Measurements from ENCODE around the gene RPS6KA2. TPM values are rescaled to one million over a fixed set of nuclear protein-coding genes. Genes with fewer than 3 reads are reported as not detected.

RPS6KA2 gene
- total and polyA plus RNA-seq, 2 donors (not counting 3 experiments of a cell fraction or from before 2014, with no cell fraction given), result 54.5 to 75.8 TPM

DNA sequence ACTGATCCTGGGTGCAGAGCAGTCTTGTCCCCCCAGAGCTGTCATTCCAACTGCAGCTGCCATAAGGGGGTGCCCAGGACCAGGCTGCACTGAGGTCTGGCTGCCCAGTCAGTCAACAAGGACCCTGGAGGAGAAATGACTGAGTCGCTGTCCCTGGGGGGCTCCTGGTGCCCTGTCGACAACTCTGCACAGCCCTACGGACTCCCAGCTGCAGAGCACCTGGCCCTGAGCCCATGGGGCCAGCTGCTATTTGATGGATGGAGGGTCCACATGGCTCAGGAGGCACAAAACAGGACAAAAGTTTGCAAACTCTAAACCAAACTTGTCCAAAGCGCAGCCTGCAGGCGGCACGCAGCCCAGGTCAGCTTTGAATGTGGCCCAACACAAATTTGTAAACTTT, 46.3 kb upstream of the RPS6KA2 start:
- no peaks in the 10 kb centered on the region for H3K79me2 ChIP-seq (ENCODE audit: control insufficient read depth, insufficient read depth, low read length)
- no peak overlapping the region for H3K9ac ChIP-seq (replicated peaks; ENCODE audit: extremely low read depth, insufficient read depth, low read length)
- no peaks in the 10 kb centered on the region for H3K4me1 ChIP-seq (ENCODE audit: control insufficient read depth, extremely low read depth, insufficient read depth, low read length)
- no peaks in the 10 kb centered on the region for H3K36me3 ChIP-seq (ENCODE audit: control insufficient read depth in 2 of 2, extremely low read depth in 1 of 2, insufficient read depth in 2 of 2, low read length in 2 of 2)
- H3K27me3 ChIP-seq (ENCODE audit: control insufficient read depth in 2 of 2, insufficient read depth in 2 of 2, low read length in 2 of 2), result peaks cover 1 to 7% of the 10 kb centered on the region in 2 experiments
- no peak for FAIRE-seq
- no peak overlapping the region for H3K4me3 ChIP-seq (replicated peaks in 1 of 3; ENCODE audit: insufficient read depth in 1 of 3, low read depth in 1 of 3, low read length in 3 of 3)
- no peaks in the 10 kb centered on the region for H4K20me1 ChIP-seq (replicated peaks; ENCODE audit: control insufficient read depth, extremely low read depth, insufficient read depth, low read length)
- no peak overlapping the region for H3K27ac ChIP-seq (ENCODE audit: insufficient read depth, low read depth, low read length)
- no TSS peak for BruUV-seq (replicated peaks)
- H3K9me3 ChIP-seq (replicated peaks; ENCODE audit: control insufficient read depth, insufficient read depth, low read length), result no peaks in the 10 kb centered on the region
- CTCF ChIA-PET, result interaction anchor here (1.1 to 1.8 kb wide), 3 partner anchors 85 to 159 kb away, joined by 3 to 5 read pairs (median 4); no protein-coding TSS in a partner anchor
- intact Hi-C loops (cut with micrococcal nuclease), result no loop called here
- no peak overlapping the region for H3K4me2 ChIP-seq (ENCODE audit: insufficient read depth, low read length)
- POLR2A ChIA-PET, result no interaction called here
- no peak for TF ChIP-seq FOS (IDR thresholded peaks at IDR 0.05; ENCODE audit: borderline replicate concordance, insufficient read depth, low read length)
- no peak overlapping the region for H2AFZ ChIP-seq (ENCODE audit: low read depth, low read length)
- H3K9me1 ChIP-seq (replicated peaks; ENCODE audit: control insufficient read depth, extremely low read depth, insufficient read depth, low read length), result no peaks in the 10 kb centered on the region
- no peak for DNase-seq (ENCODE audit: low read depth, low spot score)
- dilution Hi-C loops (cut with MboI; ENCODE audit: extremely low pct_ligation_motif_present, low sequenced_read_pairs), result no loop called here

- POLR2A ChIA-PET, result no interaction called here
- DNase-seq (ENCODE audit: low read depth, low spot score) (no peak), FAIRE-seq (no peak)
- no peak overlapping the region for H3K4me2 ChIP-seq (ENCODE audit: insufficient read depth, low read length)
- no peak overlapping the region for H3K4me3 ChIP-seq (replicated peaks in 1 of 3; ENCODE audit: insufficient read depth in 1 of 3, low read depth in 1 of 3, low read length in 3 of 3)
- TF ChIP-seq MAX (IDR thresholded peaks at IDR 0.05; ENCODE audit: insufficient read depth, insufficient read length) (no peak), EZH2 (IDR thresholded peaks at IDR 0.05; ENCODE audit: borderline replicate concordance, low read depth, low read length, severe bottlenecking) (no peak), MYC (IDR thresholded peaks at IDR 0.05; ENCODE audit: low read depth, low read length) (no peak), FOS (IDR thresholded peaks at IDR 0.05; ENCODE audit: borderline replicate concordance, insufficient read depth, low read length) (no peak), POLR2AphosphoS5 (IDR thresholded peaks at IDR 0.05; ENCODE audit: insufficient read depth, low read depth, low read length) (no peak), GATA2 (IDR thresholded peaks at IDR 0.05; ENCODE audit: insufficient read depth, insufficient read length, low read depth, low read length) (no peak)
- no peak overlapping the region for H3K9ac ChIP-seq (replicated peaks; ENCODE audit: extremely low read depth, insufficient read depth, low read length)
- H3K9me3 ChIP-seq (replicated peaks; ENCODE audit: control insufficient read depth, insufficient read depth, low read length), result no peaks in the 10 kb centered on the region
- no peaks in the 10 kb centered on the region for H4K20me1 ChIP-seq (replicated peaks; ENCODE audit: control insufficient read depth, extremely low read depth, insufficient read depth, low read length)
- dilution Hi-C loops (cut with MboI; ENCODE audit: extremely low pct_ligation_motif_present, low sequenced_read_pairs), result no loop called here
- CTCF ChIA-PET, result interaction anchor here (1.1 to 1.8 kb wide), 2 partner anchors 86 to 158 kb away, joined by 3 to 5 read pairs; no protein-coding TSS in a partner anchor
- H3K4me1 ChIP-seq (ENCODE audit: control insufficient read depth, extremely low read depth, insufficient read depth, low read length), result no peaks in the 10 kb centered on the region
- H3K79me2 ChIP-seq (ENCODE audit: control insufficient read depth, insufficient read depth, low read length), result no peaks in the 10 kb centered on the region
- H3K9me1 ChIP-seq (replicated peaks; ENCODE audit: control insufficient read depth, extremely low read depth, insufficient read depth, low read length), result no peaks in the 10 kb centered on the region
- peaks cover 1 to 7% of the 10 kb centered on the region in 2 experiments for H3K27me3 ChIP-seq (ENCODE audit: control insufficient read depth in 2 of 2, insufficient read depth in 2 of 2, low read length in 2 of 2)
- intact Hi-C loops (cut with micrococcal nuclease), result no loop called here
- no peak overlapping the region for H3K27ac ChIP-seq (ENCODE audit: insufficient read depth, low read depth, low read length)
- BruUV-seq (replicated peaks), result no TSS peak
- H2AFZ ChIP-seq (ENCODE audit: low read depth, low read length), result no peak overlapping the region
- no peaks in the 10 kb centered on the region for H3K36me3 ChIP-seq (ENCODE audit: control insufficient read depth in 2 of 2, extremely low read depth in 1 of 2, insufficient read depth in 2 of 2, low read length in 2 of 2)
Measured at GRCh38 chr6:166672624-166673206, 45.7 kb upstream of the RPS6KA2 start.

Measured in endothelial cell of umbilical vein (primary cell).